Kidney glomerular epithelial cell (primary cell): Measurements from ENCODE around the gene ARL14.

ENCODE experiments used
- DNase-seq: peaks from one replicate; lab custom pipeline; 2025; lab: John Stamatoyannopoulos, UW

Gene ARL14

GRCh38 chr3:160722331-160722730 lies 45.4 kb downstream of the ARL14 start:
- DNase-seq = no peak

GRCh38 chr3:160725338-160725737 lies 48.4 kb downstream of the ARL14 start:
- no peak for DNase-seq
